Measurements from ENCODE around the gene DAPK1.

DNA sequence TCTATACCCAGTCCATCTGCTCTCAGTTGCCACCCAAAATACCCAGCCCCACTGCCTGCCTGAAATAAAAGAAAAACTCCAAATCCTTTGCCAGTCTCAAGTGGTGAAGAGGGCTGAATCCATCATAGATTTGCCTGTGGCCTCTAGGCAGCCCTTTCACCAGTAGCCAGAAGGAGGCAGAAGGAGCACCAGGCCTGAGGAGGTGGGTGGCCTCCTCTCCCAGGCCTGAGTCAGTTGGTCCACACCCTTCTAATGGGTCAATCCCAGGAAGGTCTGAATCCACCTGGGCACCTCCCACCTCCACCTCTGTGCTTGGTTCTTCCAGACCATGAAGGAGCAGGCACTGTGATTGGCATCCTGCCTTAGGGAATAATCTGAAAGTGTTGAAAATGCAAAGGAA, 97.0 kb downstream of the DAPK1 start:
- TF ChIP-seq POLR2A (IDR thresholded peaks at IDR 0.05; ENCODE audit: low read depth, low read length) (no peak), POLR2AphosphoS2 (IDR thresholded peaks at IDR 0.05; ENCODE audit: low read depth, low read length) (no peak), NFIC (IDR thresholded peaks at IDR 0.05; ENCODE audit: low read depth, low read length) (no peak), NFXL1 (IDR thresholded peaks at IDR 0.05; ENCODE audit: borderline replicate concordance) (no peak)
